SK-N-SH (cell line): ENCODE measurements around the gene FMN1. TPM values are rescaled to one million over a fixed set of nuclear protein-coding genes. Genes with fewer than 3 reads are reported as not detected.

Experiments
- CTCF ChIA-PET: fragments of 300-600, 350-600 bp; formaldehyde crosslinking; extraction: SDS; loops from one replicate; lab custom pipeline; 2021; lab: Yijun Ruan, JAX
- POLR2A ChIA-PET: fragments of 350-600 bp; sonication (Branson Sonifier 250); formaldehyde crosslinking; extraction: SDS; loops from one replicate; lab custom pipeline; 2020; ENCODE audit warnings: antibody characterized with exemption, inconsistent platforms; lab: Yijun Ruan, JAX
- DNase-seq: peaks from one replicate; pipeline ENCODE4 v3.0.0; 2012
- H2AFZ ChIP-seq: fragments of 200-600 bp; sonication (generic); 2 replicates; pipeline ENCODE4 v1.8.1; 2016; ENCODE audit warnings: antibody characterized with exemption, mild to moderate bottlenecking, low read depth
- H3F3A ChIP-seq: fragments of 200-600 bp; sonication (generic); replicated peaks from 2 replicates; pipeline ENCODE3; 2016; ENCODE audit warnings: antibody characterized with exemption, mild to moderate bottlenecking; ENCODE audit not compliant: insufficient read depth
- H3K27ac ChIP-seq, 2 experiments: fragments of 200-500 bp in 1 of 2; fragments of 200-600 bp in 1 of 2; sonication (Bioruptor generic) in 1 of 2; sonication (generic), shearing (Covaris generic) in 1 of 2; 2 replicates each; pipeline versions ENCODE4 v1.5.1 to v1.6.1; 2014 to 2016; ENCODE audit warnings: low read depth in 2 of 2, inconsistent platforms in 1 of 2, low read length in 1 of 2, mild to moderate bottlenecking in 1 of 2, mixed read lengths in 1 of 2
- H3K27me3 ChIP-seq: fragments of 200-600 bp; sonication (generic), shearing (Covaris generic); 2 replicates; pipeline ENCODE4 v1.6.1; 2016; ENCODE audit warnings: mixed run types; ENCODE audit not compliant: insufficient read depth
- H3K36me3 ChIP-seq, 2 experiments: fragments of 200-500 bp in 1 of 2; fragments of 200-600 bp in 1 of 2; sonication (Bioruptor generic) in 1 of 2; sonication (generic) in 1 of 2; replicated peaks in 1 of 2; 2 replicates each; pipeline versions ENCODE3 to v1.5.1; 2014 to 2016; ENCODE audit warnings: low read length in 1 of 2, mild to moderate bottlenecking in 1 of 2; ENCODE audit not compliant: insufficient read depth in 2 of 2, control insufficient read depth in 1 of 2
- H3K4me1 ChIP-seq, 2 experiments: fragments of 200-500 bp in 1 of 2; fragments of 200-600 bp in 1 of 2; sonication (Bioruptor generic) in 1 of 2; sonication (generic), shearing (Covaris generic) in 1 of 2; 2 replicates each; pipeline versions ENCODE4 v1.5.1 to v1.6.1; 2014 to 2016; ENCODE audit warnings: low read depth in 1 of 2, low read length in 1 of 2, mixed run types in 1 of 2; ENCODE audit not compliant: insufficient read depth in 2 of 2, control insufficient read depth in 1 of 2
- H3K4me2 ChIP-seq: fragments of 200-600 bp; sonication (generic), shearing (Covaris generic); 2 replicates; pipeline ENCODE4 v1.6.1; 2017; ENCODE audit warnings: mixed run types
- H3K4me3 ChIP-seq, 2 experiments: fragments of 200-500 bp in 1 of 2; fragments of 200-600 bp in 1 of 2; sonication (Bioruptor generic) in 1 of 2; sonication (generic), shearing (Covaris generic) in 1 of 2; 2 replicates each; pipeline versions ENCODE4 v1.5.1 to v1.8.1; 2014 to 2016; ENCODE audit warnings: low read depth in 2 of 2, inconsistent platforms in 1 of 2, low read length in 1 of 2, mild to moderate bottlenecking in 1 of 2, mixed read lengths in 1 of 2, moderate library complexity in 1 of 2
- H3K79me2 ChIP-seq: fragments of 200-600 bp; sonication (generic); 2 replicates; pipeline ENCODE4 v1.8.1; 2017; ENCODE audit warnings: mild to moderate bottlenecking; ENCODE audit not compliant: insufficient read depth
- H3K9ac ChIP-seq: fragments of 200-600 bp; sonication (generic); 2 replicates; pipeline ENCODE4 v1.6.1; 2017; ENCODE audit warnings: mixed run types
- H3K9me2 ChIP-seq: fragments of 200-600 bp; sonication (generic); 2 replicates; pipeline ENCODE4 v1.6.1; 2017; ENCODE audit warnings: mixed run types
- H3K9me3 ChIP-seq: fragments of 200-600 bp; sonication (generic); 2 replicates; pipeline ENCODE4 v1.6.1; 2017; ENCODE audit warnings: mixed run types, mild to moderate bottlenecking, moderate library complexity
- H4K20me1 ChIP-seq: fragments of 200-600 bp; sonication (generic); 2 replicates; pipeline ENCODE4 v1.6.1; 2017; ENCODE audit warnings: mild to moderate bottlenecking, mixed run types; ENCODE audit not compliant: insufficient read depth
- EP300 ChIP-seq, 2 experiments: IDR thresholded peaks; 2 replicates each; pipeline versions ENCODE4 v1.4.0 to v1.6.1; 2012; ENCODE audit warnings: borderline replicate concordance in 1 of 2, low read depth in 1 of 2, low read length in 1 of 2
- FOSL2 ChIP-seq: IDR thresholded peaks from 2 replicates; pipeline ENCODE4 v1.4.0; 2012; ENCODE audit warnings: low read depth, mild to moderate bottlenecking, moderate library complexity, borderline replicate concordance
- GABPA ChIP-seq: IDR thresholded peaks from 2 replicates; pipeline ENCODE4 v1.4.0; 2012; ENCODE audit warnings: low read depth, mild to moderate bottlenecking
- GATA2 ChIP-seq: sonication (generic); formaldehyde crosslinking; IDR thresholded peaks from 2 replicates; pipeline ENCODE4 v1.5.0; 2020; ENCODE audit warnings: mild to moderate bottlenecking, missing genetic modification reagents
- MEF2A ChIP-seq: IDR thresholded peaks from 2 replicates; pipeline ENCODE4 v1.4.0; 2012; ENCODE audit warnings: low read depth, borderline replicate concordance
- RCOR1 ChIP-seq: fragments of 150-350 bp; IDR thresholded peaks from 2 replicates; pipeline ENCODE4 v1.6.1; 2017; ENCODE audit warnings: antibody characterized with exemption, low read length
- RFX5 ChIP-seq: IDR thresholded peaks from 2 replicates; pipeline ENCODE4 v1.6.1; 2012; ENCODE audit warnings: mild to moderate bottlenecking, improper control_type of control experiment, low read length
- RXRA ChIP-seq: IDR thresholded peaks from 2 replicates; pipeline ENCODE4 v1.4.0; 2012; ENCODE audit warnings: low read depth, mild to moderate bottlenecking, borderline replicate concordance
- TAF1 ChIP-seq: IDR thresholded peaks from 2 replicates; pipeline ENCODE4 v1.6.1; 2012; ENCODE audit warnings: low read depth, mild to moderate bottlenecking, low read length, moderate library complexity, borderline replicate concordance
- TCF12 ChIP-seq: IDR thresholded peaks from 2 replicates; pipeline ENCODE4 v1.4.0; 2012
- TEAD4 ChIP-seq: IDR thresholded peaks from 2 replicates; pipeline ENCODE4 v1.4.0; 2012; ENCODE audit warnings: mild to moderate bottlenecking, borderline replicate concordance; ENCODE audit not compliant: insufficient read depth
- YY1 ChIP-seq: IDR thresholded peaks from 2 replicates; pipeline ENCODE4 v1.4.0; 2012; ENCODE audit warnings: low read depth, mild to moderate bottlenecking
- WGBS: methylation state at CpG from one replicate; pipeline ENCODE4 v1.1.6; 2017; ENCODE audit warnings: low lambda C conversion rate; 5-methylcytosine and 5-hydroxymethylcytosine counted together
- polyA plus RNA-seq, 3 experiments: library from polyadenylated mRNA; depleted of rRNA; stranded (reverse); fragments of >200 nt; gene quantifications; 2 replicates each; pipeline ENCODE4 v1.2.3, GENCODE V29; 2012
- TF ChIP-seq, protein P1 (sequence below): fragments of 150-350 bp; IDR thresholded peaks from 2 replicates; pipeline ENCODE4 v1.6.1; 2017; ENCODE audit warnings: antibody characterized with exemption, low read length, low read depth, borderline replicate concordance
- TF ChIP-seq, protein P2 (sequence below): IDR thresholded peaks from 2 replicates; pipeline ENCODE4 v1.6.1; 2012; ENCODE audit warnings: mild to moderate bottlenecking, low read depth, low read length, moderate library complexity

The FMN1 gene
- polyA plus RNA-seq, 1 of the 3 experiments (the other 2 are of a cell fraction) = 9.1 TPM

DNA sequence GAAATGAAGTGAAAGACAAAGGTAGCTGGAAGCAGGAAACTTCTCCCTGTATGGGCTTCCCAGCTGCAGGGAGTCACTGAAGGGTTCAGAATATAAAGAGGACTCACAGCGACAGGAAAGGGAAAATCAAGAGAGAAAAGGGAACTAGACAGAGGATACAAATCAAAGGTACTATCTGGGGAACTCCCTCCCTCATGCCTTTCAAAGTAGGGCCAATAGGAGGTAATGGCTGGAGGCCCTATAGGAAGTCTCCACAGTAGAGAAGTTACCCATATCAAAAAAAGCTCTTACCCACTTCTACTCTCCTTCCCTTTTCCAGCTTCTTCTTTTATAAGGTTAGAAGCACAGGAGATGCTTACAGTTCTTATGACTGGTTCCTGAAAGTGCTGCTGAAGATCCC is 43.5 kb downstream of the FMN1 start:
- H3K9ac ChIP-seq = peak overlapping the region; percentile 88
- peak overlapping the region; percentile 74 for H3K4me2 ChIP-seq
- no peak for DNase-seq
- H3K9me3 ChIP-seq = no peaks in the 10 kb centered on the region
- H3K79me2 ChIP-seq = peaks cover 90% of the 10 kb centered on the region
- WGBS = 64% methylated on average over 1 of the region's 1 CpG
- ChIA-PET CTCF (interaction anchor here (0.9 to 1.9 kb wide), 3 partner anchors 11 to 125 kb away, joined by 3 to 10 read pairs (median 4); no protein-coding TSS in a partner anchor), POLR2A (no interaction called here)
- peaks cover 8 to 18% of the 10 kb centered on the region in 2 experiments; a peak in 3 of 4 replicates for H3K4me1 ChIP-seq
- no peaks in the 10 kb centered on the region for H3K9me2 ChIP-seq
- H4K20me1 ChIP-seq = no peaks in the 10 kb centered on the region; the same call in 1 of the 2 replicates
- H3K36me3 ChIP-seq = peaks cover 0 to 8% of the 10 kb centered on the region in 2 experiments
- H2AFZ ChIP-seq = no peak overlapping the region
- peaks cover 20% of the 10 kb centered on the region for H3F3A ChIP-seq
- no peaks in the 10 kb centered on the region for H3K27me3 ChIP-seq
- peak overlapping the region; percentile 65 to 99; a peak in 3 of 4 replicates for H3K27ac ChIP-seq
- peak overlapping the region; percentile 51 to 64; a peak in 3 of 4 replicates for H3K4me3 ChIP-seq
- TF ChIP-seq GABPA = no peak
- no peak for TF ChIP-seq FOSL2
- 0 out of 2 replicates have a peak, but pooled peaks have one; percentile 10 for TF ChIP-seq TAF1
- no peak for TF ChIP-seq RXRA
- no peak for TF ChIP-seq TEAD4
- no peak for TF ChIP-seq RCOR1

DNA sequence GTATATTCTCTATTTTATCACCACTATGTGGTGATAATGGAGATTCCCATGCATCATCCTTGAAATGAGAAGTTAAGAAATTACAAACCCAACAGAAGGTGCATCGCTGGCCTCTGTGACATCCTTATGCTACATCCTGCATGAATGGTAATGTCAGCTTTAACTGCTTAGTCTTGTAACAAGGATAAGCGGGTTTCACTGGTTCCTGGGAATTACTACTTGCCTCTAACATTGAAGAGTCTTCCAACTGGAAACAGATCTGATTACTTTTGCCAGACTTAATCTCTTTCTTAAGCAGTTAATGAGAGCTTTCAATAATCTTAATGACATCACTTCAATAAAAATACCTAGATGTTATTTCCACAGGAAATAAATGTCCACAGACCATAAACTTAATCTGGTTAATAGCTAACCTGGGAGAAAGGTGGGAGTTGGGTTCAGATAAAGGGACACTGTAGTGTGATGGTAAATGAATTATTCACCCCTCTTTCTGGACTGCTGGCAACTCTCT is 44.0 kb downstream of the FMN1 start:
- Histone ChIP-seq H2AFZ (no peak overlapping the region), H3K27ac (peak overlapping the region; percentile 44 to 99; a peak in 3 of 4 replicates), H3K9ac (peak overlapping the region; percentile 88), H3K4me1 (peaks cover 4 to 20% of the 10 kb centered on the region in 2 experiments; a peak in 3 of 4 replicates), H3K4me2 (peak overlapping the region; percentile 74), H3K36me3 (peaks cover 0 to 10% of the 10 kb centered on the region in 2 experiments), H3K27me3 (no peaks in the 10 kb centered on the region), H3K4me3 (peak overlapping the region; percentile 51 to 64; a peak in 3 of 4 replicates), H3K9me2 (no peaks in the 10 kb centered on the region), H3K79me2 (peaks cover 91% of the 10 kb centered on the region), H4K20me1 (no peaks in the 10 kb centered on the region; the same call in 1 of the 2 replicates), H3K9me3 (no peaks in the 10 kb centered on the region), H3F3A (peaks cover 17% of the 10 kb centered on the region)
- ChIA-PET POLR2A (no interaction called here), CTCF (interaction anchor here (0.9 to 1.9 kb wide), 3 partner anchors 11 to 124 kb away, joined by 3 to 10 read pairs (median 4); no protein-coding TSS in a partner anchor)
- DNase-seq = no peak
- TF ChIP-seq, protein P1, sequence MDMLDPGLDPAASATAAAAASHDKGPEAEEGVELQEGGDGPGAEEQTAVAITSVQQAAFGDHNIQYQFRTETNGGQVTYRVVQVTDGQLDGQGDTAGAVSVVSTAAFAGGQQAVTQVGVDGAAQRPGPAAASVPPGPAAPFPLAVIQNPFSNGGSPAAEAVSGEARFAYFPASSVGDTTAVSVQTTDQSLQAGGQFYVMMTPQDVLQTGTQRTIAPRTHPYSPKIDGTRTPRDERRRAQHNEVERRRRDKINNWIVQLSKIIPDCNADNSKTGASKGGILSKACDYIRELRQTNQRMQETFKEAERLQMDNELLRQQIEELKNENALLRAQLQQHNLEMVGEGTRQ = no peak
- 85% methylated on average over 2 of the region's 2 CpGs for WGBS

DNA sequence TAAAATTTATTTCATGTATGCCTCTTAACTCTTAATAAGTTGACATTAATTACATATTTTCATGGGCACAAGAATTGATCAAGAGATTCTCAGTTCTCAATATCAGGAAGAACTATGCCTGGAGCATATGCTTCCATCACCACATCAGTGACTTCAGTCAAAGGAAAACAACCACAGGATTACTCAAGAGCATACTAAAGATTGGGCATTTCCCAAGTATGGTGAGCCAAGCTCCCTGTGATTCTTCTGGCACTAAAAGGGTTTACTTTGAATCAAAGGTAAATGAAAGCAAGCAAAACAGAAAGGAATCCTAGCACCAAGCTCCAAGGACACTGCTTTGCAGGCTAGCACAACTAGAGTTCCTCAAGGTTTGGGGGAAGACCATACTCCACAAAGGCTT is 44.6 kb downstream of the FMN1 start:
- Histone ChIP-seq H3K4me1 (peaks cover 0 to 24% of the 10 kb centered on the region in 2 experiments; a peak in 2 of 4 replicates), H4K20me1 (no peaks in the 10 kb centered on the region; the same call in 1 of the 2 replicates), H2AFZ (no peak overlapping the region), H3K27ac (peak overlapping the region in 1 of 2 experiments; percentile 99; a peak in 3 of 4 replicates), H3K9me2 (no peaks in the 10 kb centered on the region), H3K36me3 (peaks cover 0 to 14% of the 10 kb centered on the region in 2 experiments), H3K27me3 (no peaks in the 10 kb centered on the region), H3K79me2 (peaks cover 96% of the 10 kb centered on the region), H3K9me3 (no peaks in the 10 kb centered on the region), H3F3A (peaks cover 14% of the 10 kb centered on the region), H3K9ac (peak overlapping the region; percentile 88; the same call in 1 of the 2 replicates), H3K4me3 (peak overlapping the region; percentile 51 to 64; a peak in 3 of 4 replicates), H3K4me2 (peak overlapping the region; percentile 74)
- DNase-seq = no peak
- CTCF ChIA-PET = interaction anchor here (0.5 to 1.9 kb wide), 3 partner anchors 8 to 525 kb away, joined by 3 to 4 read pairs (median 3); no protein-coding TSS in a partner anchor
- POLR2A ChIA-PET = no interaction called here
- TF ChIP-seq RFX5 (no peak), GATA2 (no peak), YY1 (no peak), EP300 (IDR thresholded peaks at IDR 0.05; ENCODE audit: borderline replicate concordance in 1 of 2, low read depth in 1 of 2, low read length in 1 of 2) (no peak), MEF2A (no peak), TCF12 (no peak), RXRA (no peak)
- TF ChIP-seq, protein P2, sequence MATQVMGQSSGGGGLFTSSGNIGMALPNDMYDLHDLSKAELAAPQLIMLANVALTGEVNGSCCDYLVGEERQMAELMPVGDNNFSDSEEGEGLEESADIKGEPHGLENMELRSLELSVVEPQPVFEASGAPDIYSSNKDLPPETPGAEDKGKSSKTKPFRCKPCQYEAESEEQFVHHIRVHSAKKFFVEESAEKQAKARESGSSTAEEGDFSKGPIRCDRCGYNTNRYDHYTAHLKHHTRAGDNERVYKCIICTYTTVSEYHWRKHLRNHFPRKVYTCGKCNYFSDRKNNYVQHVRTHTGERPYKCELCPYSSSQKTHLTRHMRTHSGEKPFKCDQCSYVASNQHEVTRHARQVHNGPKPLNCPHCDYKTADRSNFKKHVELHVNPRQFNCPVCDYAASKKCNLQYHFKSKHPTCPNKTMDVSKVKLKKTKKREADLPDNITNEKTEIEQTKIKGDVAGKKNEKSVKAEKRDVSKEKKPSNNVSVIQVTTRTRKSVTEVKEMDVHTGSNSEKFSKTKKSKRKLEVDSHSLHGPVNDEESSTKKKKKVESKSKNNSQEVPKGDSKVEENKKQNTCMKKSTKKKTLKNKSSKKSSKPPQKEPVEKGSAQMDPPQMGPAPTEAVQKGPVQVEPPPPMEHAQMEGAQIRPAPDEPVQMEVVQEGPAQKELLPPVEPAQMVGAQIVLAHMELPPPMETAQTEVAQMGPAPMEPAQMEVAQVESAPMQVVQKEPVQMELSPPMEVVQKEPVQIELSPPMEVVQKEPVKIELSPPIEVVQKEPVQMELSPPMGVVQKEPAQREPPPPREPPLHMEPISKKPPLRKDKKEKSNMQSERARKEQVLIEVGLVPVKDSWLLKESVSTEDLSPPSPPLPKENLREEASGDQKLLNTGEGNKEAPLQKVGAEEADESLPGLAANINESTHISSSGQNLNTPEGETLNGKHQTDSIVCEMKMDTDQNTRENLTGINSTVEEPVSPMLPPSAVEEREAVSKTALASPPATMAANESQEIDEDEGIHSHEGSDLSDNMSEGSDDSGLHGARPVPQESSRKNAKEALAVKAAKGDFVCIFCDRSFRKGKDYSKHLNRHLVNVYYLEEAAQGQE = no peak
